Endothelial cell of umbilical vein (primary cell): ENCODE data around the gene STYXL1. TPM values are rescaled to one million over a fixed set of nuclear protein-coding genes. Genes with fewer than 3 reads are reported as not detected.

Experiments
- BruUV-seq: library from RNA; stranded (reverse); fragments of 400-500 nt; replicated peaks from 2 replicates; lab custom pipeline; 2021; lab: Mats Ljungman, UMichigan
- CTCF ChIA-PET: fragments of 300-600, 350-600 bp; sonication (Branson Sonifier 250); formaldehyde crosslinking; loops from one replicate; lab custom pipeline; 2021; ENCODE audit warnings: antibody characterized with exemption, inconsistent platforms; lab: Charles Lee
- POLR2A ChIA-PET: fragments of 300-600, 350-600 bp; sonication (Branson Sonifier 250); formaldehyde crosslinking; loops from one replicate; lab custom pipeline; 2021; ENCODE audit warnings: antibody characterized with exemption, inconsistent platforms; lab: Charles Lee
- DNase-seq: peaks from one replicate; pipeline ENCODE4 v3.0.0-alpha.2; 2011; ENCODE audit warnings: low read depth, low spot score
- FAIRE-seq: peaks from 2 replicates; lab custom pipeline; 2011; peaks lifted over from hg19 to GRCh38; lab: Jason Lieb, UNC
- H2AFZ ChIP-seq: 2 replicates; pipeline ENCODE4 v1.6.0; 2012; ENCODE audit warnings: low read depth, low read length, control low read depth, inconsistent platforms
- H3K27ac ChIP-seq: 2 replicates; pipeline ENCODE4 v1.5.1; 2011; ENCODE audit warnings: low read depth, mild to moderate bottlenecking, control low read depth, low read length, moderate library complexity; ENCODE audit not compliant: insufficient read depth
- H3K27me3 ChIP-seq, 2 experiments: 2 replicates each; pipeline versions ENCODE4 v1.6.0 to v1.6.1; 2011; ENCODE audit warnings: low read length in 2 of 2, mixed read lengths in 1 of 2; ENCODE audit not compliant: control insufficient read depth in 2 of 2, insufficient read depth in 2 of 2
- H3K36me3 ChIP-seq, 2 experiments: 2 replicates in 1 of 2; 3 replicates in 1 of 2; pipeline ENCODE4 v1.5.1; 2011; ENCODE audit warnings: low read length in 2 of 2, mild to moderate bottlenecking in 1 of 2, moderate library complexity in 1 of 2; ENCODE audit not compliant: control insufficient read depth in 2 of 2, insufficient read depth in 2 of 2; ENCODE audit errors: extremely low read depth in 1 of 2
- H3K4me1 ChIP-seq: 3 replicates; pipeline ENCODE4 v1.5.1; 2011; ENCODE audit warnings: mild to moderate bottlenecking, low read length; ENCODE audit not compliant: control insufficient read depth, insufficient read depth; ENCODE audit errors: extremely low read depth
- H3K4me2 ChIP-seq: 2 replicates; pipeline ENCODE4 v1.6.1; 2011; ENCODE audit warnings: low read length, control low read depth, mixed read lengths; ENCODE audit not compliant: insufficient read depth
- H3K4me3 ChIP-seq, 3 experiments: fragments of 200-600 bp in 1 of 3; sonication (generic), shearing (Covaris generic) in 1 of 3; replicated peaks in 1 of 3; 2 replicates each; pipeline ENCODE4 v1.5.1; 2011 to 2016; ENCODE audit warnings: control low read depth in 3 of 3, low read length in 3 of 3, mild to moderate bottlenecking in 2 of 3, inconsistent platforms in 1 of 3, low read depth in 1 of 3, moderate library complexity in 1 of 3; ENCODE audit not compliant: insufficient read depth in 1 of 3
- H3K79me2 ChIP-seq: 2 replicates; pipeline ENCODE4 v1.6.0; 2012; ENCODE audit warnings: low read length, inconsistent platforms; ENCODE audit not compliant: control insufficient read depth, insufficient read depth
- H3K9ac ChIP-seq: replicated peaks from 2 replicates; pipeline ENCODE3; 2011; ENCODE audit warnings: low read length, control low read depth; ENCODE audit not compliant: insufficient read depth; ENCODE audit errors: extremely low read depth
- H3K9me1 ChIP-seq: replicated peaks from 3 replicates; pipeline ENCODE4 v1.6.0; 2011; ENCODE audit warnings: mild to moderate bottlenecking, low read length; ENCODE audit not compliant: control insufficient read depth, insufficient read depth; ENCODE audit errors: extremely low read depth
- H3K9me3 ChIP-seq: replicated peaks from 2 replicates; pipeline ENCODE4 v1.5.1; 2012; ENCODE audit warnings: low read length, inconsistent platforms; ENCODE audit not compliant: control insufficient read depth, insufficient read depth
- H4K20me1 ChIP-seq: replicated peaks from 2 replicates; pipeline ENCODE3; 2011; ENCODE audit warnings: mild to moderate bottlenecking, low read length; ENCODE audit not compliant: control insufficient read depth, insufficient read depth; ENCODE audit errors: extremely low read depth
- EZH2 ChIP-seq: IDR thresholded peaks from 2 replicates; pipeline ENCODE4 v1.6.1; 2012; ENCODE audit warnings: borderline replicate concordance, low read depth, mild to moderate bottlenecking, moderate library complexity, low read length, inconsistent platforms; ENCODE audit not compliant: severe bottlenecking
- FOS ChIP-seq: IDR thresholded peaks from 2 replicates; pipeline ENCODE4 v1.6.1; 2011; ENCODE audit warnings: mild to moderate bottlenecking, low read length, moderate library complexity, borderline replicate concordance; ENCODE audit not compliant: insufficient read depth
- GATA2 ChIP-seq: IDR thresholded peaks from 2 replicates; pipeline ENCODE4 v1.7.0; 2011; ENCODE audit warnings: low read depth, mild to moderate bottlenecking, moderate library complexity, mixed read lengths, low read length; ENCODE audit not compliant: insufficient read length, insufficient read depth
- JUN ChIP-seq: IDR thresholded peaks from 2 replicates; pipeline ENCODE4 v1.6.1; 2011; ENCODE audit warnings: borderline replicate concordance, low read depth; ENCODE audit not compliant: insufficient read length, insufficient read depth
- MYC ChIP-seq: IDR thresholded peaks from one replicate; pipeline ENCODE4 v1.6.1; 2011; ENCODE audit warnings: mild to moderate bottlenecking, low read depth, low read length
- POLR2A ChIP-seq: IDR thresholded peaks from 2 replicates; pipeline ENCODE4 v1.6.1; 2012; ENCODE audit warnings: low read depth, mild to moderate bottlenecking, control low read depth, low read length
- POLR2AphosphoS5 ChIP-seq: IDR thresholded peaks from 2 replicates; pipeline ENCODE4 v1.6.1; 2012; ENCODE audit warnings: low read depth, mild to moderate bottlenecking, control low read depth, low read length, moderate library complexity; ENCODE audit not compliant: insufficient read depth
- dilution Hi-C: fragments of 300-500 bp; cut with MboI; formaldehyde crosslinking; loops from one replicate; pipeline ENCODE4 v1.15.0; 2019; ENCODE audit warnings: low sequenced_read_pairs; ENCODE audit not compliant: extremely low pct_ligation_motif_present
- intact Hi-C: fragments of 100-400 bp; cut with micrococcal nuclease; formaldehyde crosslinking; loops from one replicate; pipeline ENCODE4 v1.10.0; 2022
- polyA plus RNA-seq, 4 experiments: library from polyadenylated mRNA; depleted of rRNA in 3 of 4; stranded (reverse) in 3 of 4; unstranded in 1 of 4; fragments of >200 nt; gene quantifications; 2 replicates each; pipeline versions ENCODE4 v1.2.1 to v1.2.3, GENCODE V29; 2011 to 2012; ENCODE audit warnings: missing spikeins in 1 of 4
- total RNA-seq: library from RNA; stranded (reverse); gene quantifications from 2 replicates; pipeline ENCODE4 v1.2.3, GENCODE V29; 2021
- TF ChIP-seq, protein P1 (sequence below): IDR thresholded peaks from 2 replicates; pipeline ENCODE4 v1.6.1; 2011; ENCODE audit not compliant: insufficient read depth, insufficient read length
- TF ChIP-seq, protein P2 (sequence below), 2 donors: IDR thresholded peaks; 1 replicate in 1 of 2; 2 replicates in 1 of 2; pipeline ENCODE4 v1.5.1; 2011; ENCODE audit warnings: low read length in 2 of 2, mild to moderate bottlenecking in 2 of 2, moderate library complexity in 2 of 2, control low read depth in 1 of 2, inconsistent platforms in 1 of 2, low read depth in 1 of 2; ENCODE audit not compliant: insufficient read depth in 1 of 2; ENCODE audit errors: extremely low read depth in 1 of 2

Gene STYXL1
- total and polyA plus RNA-seq, 2 donors (not counting 3 experiments of a cell fraction or from before 2014, with no cell fraction given): 23.0 to 67.6 TPM

DNA sequence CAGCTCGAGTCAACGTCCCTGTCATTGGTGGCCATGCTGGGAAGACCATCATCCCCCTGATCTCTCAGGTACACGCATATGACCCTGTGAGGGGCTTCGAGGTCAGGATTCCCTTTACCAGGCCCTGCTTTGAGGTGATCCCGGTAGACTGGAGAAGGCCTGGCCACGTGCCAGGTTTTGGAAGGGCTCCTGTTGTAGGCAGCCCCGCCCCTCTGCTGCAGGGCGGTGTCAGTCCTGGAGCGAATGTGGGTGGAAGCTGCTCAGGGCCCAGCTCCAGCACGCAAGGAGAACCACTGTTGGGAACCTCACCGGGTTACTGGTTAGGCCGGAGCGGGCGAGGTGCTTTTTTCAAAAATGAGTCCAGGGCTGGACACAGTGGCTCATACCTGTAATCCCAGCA lies 15.7 kb upstream of the STYXL1 start:
- no peaks in the 10 kb centered on the region for H3K9me1 ChIP-seq
- no peak overlapping the region for H3K9ac ChIP-seq
- no peak for DNase-seq
- H3K27me3 ChIP-seq: no peaks in the 10 kb centered on the region
- no peak for TF ChIP-seq GATA2
- no peak for TF ChIP-seq FOS
- TF ChIP-seq POLR2AphosphoS5: no peak
- TF ChIP-seq MYC: no peak
- no peak for TF ChIP-seq EZH2
- TF ChIP-seq POLR2A: no peak
- TF ChIP-seq JUN: no peak
- TF ChIP-seq, protein P1, sequence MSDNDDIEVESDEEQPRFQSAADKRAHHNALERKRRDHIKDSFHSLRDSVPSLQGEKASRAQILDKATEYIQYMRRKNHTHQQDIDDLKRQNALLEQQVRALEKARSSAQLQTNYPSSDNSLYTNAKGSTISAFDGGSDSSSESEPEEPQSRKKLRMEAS: no peak
- TF ChIP-seq, protein P2, sequence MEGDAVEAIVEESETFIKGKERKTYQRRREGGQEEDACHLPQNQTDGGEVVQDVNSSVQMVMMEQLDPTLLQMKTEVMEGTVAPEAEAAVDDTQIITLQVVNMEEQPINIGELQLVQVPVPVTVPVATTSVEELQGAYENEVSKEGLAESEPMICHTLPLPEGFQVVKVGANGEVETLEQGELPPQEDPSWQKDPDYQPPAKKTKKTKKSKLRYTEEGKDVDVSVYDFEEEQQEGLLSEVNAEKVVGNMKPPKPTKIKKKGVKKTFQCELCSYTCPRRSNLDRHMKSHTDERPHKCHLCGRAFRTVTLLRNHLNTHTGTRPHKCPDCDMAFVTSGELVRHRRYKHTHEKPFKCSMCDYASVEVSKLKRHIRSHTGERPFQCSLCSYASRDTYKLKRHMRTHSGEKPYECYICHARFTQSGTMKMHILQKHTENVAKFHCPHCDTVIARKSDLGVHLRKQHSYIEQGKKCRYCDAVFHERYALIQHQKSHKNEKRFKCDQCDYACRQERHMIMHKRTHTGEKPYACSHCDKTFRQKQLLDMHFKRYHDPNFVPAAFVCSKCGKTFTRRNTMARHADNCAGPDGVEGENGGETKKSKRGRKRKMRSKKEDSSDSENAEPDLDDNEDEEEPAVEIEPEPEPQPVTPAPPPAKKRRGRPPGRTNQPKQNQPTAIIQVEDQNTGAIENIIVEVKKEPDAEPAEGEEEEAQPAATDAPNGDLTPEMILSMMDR (IDR thresholded peaks at IDR 0.05; ENCODE audit: extremely low read depth in 1 of 2, insufficient read depth in 1 of 2, low read depth in 1 of 2, low read length in 2 of 2): no peak
- no TSS peak for BruUV-seq
- H3K36me3 ChIP-seq: peaks cover 13 to 59% of the 10 kb centered on the region in 2 experiments
- no peak for FAIRE-seq
- H3K4me2 ChIP-seq: no peak overlapping the region
- H3K9me3 ChIP-seq: no peaks in the 10 kb centered on the region
- intact Hi-C loops (no loop called here), dilution Hi-C loops (no loop called here)
- no peak overlapping the region for H2AFZ ChIP-seq
- H3K4me3 ChIP-seq: no peak overlapping the region
- no peaks in the 10 kb centered on the region for H3K4me1 ChIP-seq
- no peaks in the 10 kb centered on the region for H4K20me1 ChIP-seq
- no peaks in the 10 kb centered on the region for H3K79me2 ChIP-seq
- ChIA-PET POLR2A (no interaction called here), CTCF (no interaction called here)
- no peak overlapping the region for H3K27ac ChIP-seq
